Hematopoietic multipotent progenitor cell treated with erythropoietin and hydrocortisone succinate and interleukin-3 and kit ligand, for 6 days (in vitro differentiated cells): ENCODE data around the gene TOX2.

Experiments
- DNase-seq: peaks from one replicate; pipeline ENCODE4 v3.0.0-alpha.2; 2015

Gene TOX2

GRCh38 chr20:43914311-43915210 is at the start of gene TOX2:
Gene TOX2, plus strand, starts transcription at chr20:43914852. Its CDS starts 40 bp downstream, at chr20:43914892.
- DNase-seq: peak; percentile 33

- DNase-seq: no peak
These were observed 46.6 kb upstream of the TOX2 start for GRCh38 chr20:43868091-43868490.

- DNase-seq: no peak
These were observed 44.2 kb upstream of the TOX2 start for GRCh38 chr20:43870484-43870883.

DNA sequence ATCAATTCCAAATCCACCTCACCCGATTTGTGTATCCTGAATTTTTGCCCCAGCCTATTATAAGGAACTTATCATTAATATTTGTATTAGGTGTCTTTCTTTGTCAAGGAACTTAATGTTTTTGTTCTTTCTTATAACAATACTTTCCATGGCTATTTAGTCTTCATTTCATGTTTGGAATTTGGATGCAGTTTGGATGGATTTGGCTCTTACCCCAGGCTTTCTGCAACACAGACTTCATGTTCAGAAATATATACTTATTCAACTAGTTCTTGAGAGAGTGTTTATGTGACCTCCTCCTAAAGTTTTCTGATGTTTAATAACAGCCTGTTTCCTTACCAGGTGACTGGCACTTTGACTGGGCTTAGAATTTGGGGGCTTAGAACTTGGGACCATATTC is 35.9 kb upstream of the TOX2 start:
- DNase-seq: no peak

DNA sequence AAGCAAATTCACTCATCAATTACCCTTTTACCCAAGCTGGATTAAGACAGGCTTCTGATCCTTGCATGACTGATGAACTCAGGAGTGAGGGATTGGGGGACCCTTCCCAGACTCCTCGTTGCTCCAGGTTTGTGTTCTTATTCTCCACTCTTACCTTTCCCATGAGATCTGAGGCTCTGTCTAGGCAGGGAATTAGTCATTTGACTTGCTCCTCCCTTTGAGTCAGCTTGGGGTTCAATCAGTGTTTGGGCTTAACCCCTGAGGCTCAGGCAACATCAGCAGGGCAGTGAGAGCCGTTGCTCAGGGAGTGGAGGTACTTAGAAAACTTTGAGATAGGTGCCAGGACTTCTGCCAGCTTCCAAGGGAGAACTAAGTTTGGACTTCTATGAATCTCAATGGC is 20.7 kb upstream of the TOX2 start:
- DNase-seq: no peak

- no peak for DNase-seq
These were observed 20.2 kb upstream of the TOX2 start for GRCh38 chr20:43894491-43894890.

GRCh38 chr20:43895235-43895634 is 19.4 kb upstream of the TOX2 start:
- DNase-seq: no peak

DNA sequence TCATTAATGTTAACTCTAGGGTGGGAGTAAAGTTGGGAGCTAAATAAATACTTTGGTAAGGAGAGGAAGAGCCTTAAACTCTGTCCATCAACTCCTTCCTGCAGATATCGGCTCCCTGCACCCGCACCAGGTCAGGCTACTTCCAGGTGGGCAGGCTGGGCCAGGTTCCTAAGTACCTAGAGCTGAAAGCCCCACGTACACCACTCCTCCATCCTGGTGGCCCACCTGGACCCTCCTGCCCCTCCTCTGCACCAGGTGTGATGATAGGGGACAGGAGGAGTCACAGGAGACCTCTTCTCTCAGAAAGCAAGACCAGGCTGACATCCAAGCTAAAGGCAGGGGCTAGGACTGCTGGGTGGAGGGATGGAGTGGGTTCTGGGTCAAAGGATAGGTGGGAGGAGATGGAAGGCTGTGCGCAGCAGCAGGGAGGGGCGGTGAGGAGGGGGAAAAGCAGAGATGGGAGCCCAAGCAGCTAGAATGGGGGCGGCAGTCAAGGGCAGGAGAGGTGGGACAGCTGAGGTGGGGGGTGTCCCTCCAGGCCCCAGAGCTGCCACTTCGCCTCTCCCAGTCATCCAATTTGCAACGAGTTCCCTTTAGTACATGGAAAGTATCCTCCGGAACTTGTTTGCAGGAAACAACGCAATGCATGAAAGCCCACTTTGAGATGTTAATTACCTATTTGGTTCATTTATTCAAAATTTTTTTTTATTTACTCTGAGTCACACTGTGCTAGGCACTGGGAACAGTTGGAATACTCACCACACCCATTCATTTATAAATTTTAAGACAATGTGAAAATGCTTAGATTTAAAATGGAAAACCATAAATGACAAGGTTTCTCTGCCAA is 15.2 kb upstream of the TOX2 start:
- no peak for DNase-seq

- DNase-seq: no peak
These were observed 14.6 kb upstream of the TOX2 start for GRCh38 chr20:43900121-43900466.

- DNase-seq: no peak
These were observed 14.2 kb upstream of the TOX2 start for GRCh38 chr20:43900496-43900895.

DNA sequence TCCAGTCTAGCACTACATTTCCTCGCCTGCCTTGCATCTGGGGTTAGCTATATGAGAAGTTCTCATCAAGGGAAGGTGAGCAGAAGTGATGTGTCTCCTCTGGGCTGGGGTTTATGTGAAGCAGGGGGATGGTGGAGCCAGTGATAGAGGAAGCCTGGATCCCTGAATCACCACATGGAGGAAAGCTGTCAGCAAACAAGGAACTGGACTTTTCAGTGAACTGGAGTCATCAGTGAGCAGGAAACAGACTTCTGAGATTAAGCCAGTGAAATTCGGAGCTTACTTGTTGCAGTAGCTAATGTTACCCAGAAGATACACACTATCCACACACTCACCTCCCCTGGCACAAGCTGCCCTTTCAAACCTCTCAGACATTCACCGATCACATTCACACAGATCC is 13.4 kb upstream of the TOX2 start:
- DNase-seq: no peak

GRCh38 chr20:43903953-43904826 is 10.5 kb upstream of the TOX2 start:
- no peak for DNase-seq

DNA sequence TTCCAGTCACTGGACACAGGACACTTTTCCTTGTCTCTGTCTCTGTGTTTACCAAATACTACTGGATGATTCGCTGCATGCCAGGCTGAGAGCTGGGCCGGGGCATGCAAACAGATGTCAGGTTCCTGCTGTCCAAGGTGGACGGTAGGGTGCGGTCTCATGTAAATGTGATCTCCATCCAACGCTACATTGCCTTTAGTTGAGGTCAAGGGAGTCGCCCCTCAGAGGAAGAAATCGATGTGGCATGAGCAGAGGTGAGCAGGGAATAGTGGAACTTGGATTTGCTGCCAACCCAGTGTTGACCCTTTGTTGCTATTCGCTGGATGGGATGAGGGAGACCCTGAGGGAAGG is 9.8 kb upstream of the TOX2 start:
- DNase-seq: no peak

DNA sequence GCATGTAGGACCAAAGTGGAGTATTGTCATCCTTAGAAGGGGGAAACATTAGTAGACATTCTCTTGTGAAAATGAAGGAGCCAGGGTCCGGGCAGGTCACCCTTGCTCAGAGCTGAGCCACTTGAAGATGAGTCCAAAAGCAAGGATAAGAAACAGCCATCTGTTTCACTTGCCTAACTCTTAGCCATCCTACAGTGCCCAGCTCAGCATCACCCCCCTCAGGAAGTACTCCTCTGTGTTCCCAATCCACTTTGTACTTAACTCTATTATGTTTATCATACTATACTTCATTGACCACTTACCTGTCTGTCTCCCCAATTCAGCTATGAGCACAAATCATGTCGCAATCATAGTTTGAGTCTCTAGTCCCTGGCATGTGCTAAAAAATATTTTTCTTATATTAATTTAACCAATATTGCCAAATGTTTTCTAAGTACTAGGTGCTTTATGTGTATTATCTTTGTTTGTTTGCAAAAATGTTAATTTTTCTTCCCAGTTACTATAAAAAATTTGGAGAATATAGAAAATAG is 8.1 kb upstream of the TOX2 start:
- DNase-seq: no peak

DNA sequence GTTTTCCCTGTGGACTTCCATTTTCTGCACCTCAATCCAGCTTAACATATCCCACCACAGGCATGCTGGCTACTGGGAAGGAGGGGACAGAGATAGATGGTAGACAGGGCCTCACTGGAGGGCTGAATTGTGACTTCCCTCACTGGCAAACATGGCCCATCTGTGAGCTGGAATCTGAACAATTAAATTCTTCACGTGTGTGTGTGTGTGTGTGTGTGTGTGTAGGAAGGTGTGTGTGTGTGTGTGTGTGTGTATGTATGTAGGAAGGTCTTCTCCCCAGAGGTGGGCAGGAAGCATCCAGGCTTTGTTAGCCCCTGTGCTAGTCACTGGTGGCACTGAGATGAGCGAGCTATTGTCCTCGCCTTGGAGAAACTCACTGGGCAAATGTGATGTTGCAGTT is 5.4 kb upstream of the TOX2 start:
- DNase-seq: no peak

GRCh38 chr20:43909720-43910119 is 4.9 kb upstream of the TOX2 start:
- no peak for DNase-seq

DNA sequence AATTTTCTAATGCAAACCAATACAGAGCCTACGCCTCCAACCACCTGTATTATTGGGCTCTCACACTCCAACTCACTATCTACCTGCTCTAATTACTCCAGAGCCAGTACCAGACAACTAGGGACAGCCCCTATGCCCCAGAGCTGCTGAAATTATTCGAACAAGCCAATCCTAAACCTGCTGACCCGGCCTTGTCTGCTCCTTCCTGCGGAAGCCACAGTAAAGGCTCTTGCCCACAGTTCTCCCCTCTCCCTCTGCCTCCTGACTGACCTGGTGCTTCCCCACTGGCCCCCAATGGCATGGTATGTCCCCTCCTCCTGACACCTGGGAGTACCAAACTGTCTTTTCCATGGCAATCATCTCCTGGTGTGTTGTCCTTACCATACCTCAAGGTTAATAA is 4.1 kb upstream of the TOX2 start:
- DNase-seq: no peak

DNA sequence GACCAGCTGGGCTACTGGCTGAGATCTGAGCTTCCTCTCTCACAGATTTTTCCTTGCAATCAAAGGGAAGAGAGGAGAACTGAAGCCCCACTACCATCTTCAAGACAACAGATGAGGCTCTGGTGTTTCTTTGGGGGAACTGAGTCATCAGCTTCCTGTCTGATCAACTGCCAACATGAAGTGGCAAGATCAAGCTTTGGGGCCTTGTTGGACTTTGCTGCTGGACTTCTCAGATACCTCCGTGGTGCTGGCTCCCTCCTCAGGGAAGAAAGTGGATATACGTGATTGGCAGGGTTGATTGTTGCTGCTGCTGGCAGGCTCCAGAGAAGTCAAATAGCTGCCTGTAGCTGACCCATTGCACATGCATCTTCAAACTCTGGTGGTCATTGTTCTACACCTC is 3.6 kb upstream of the TOX2 start:
- no peak for DNase-seq

- no peak for DNase-seq
These were observed 1.2 kb upstream of the TOX2 start for GRCh38 chr20:43913291-43914025.

- DNase-seq: no peak
These were observed 790 bp downstream of the TOX2 start for GRCh38 chr20:43915211-43916072.
